Liver (tissue), 3 donors: ENCODE results near the gene WDR5.

Experiments
- EGR1 ChIP-seq, 2 donors: IDR thresholded peaks; 2 replicates each; pipeline ENCODE4 v1.6.1; 2016 to 2018; ENCODE audit warnings: antibody characterized with exemption in 2 of 2, low read depth in 2 of 2
- RAD21 ChIP-seq, 2 donors: IDR thresholded peaks; 2 replicates each; pipeline ENCODE4 v1.6.1; 2016; ENCODE audit warnings: antibody characterized with exemption in 2 of 2, mild to moderate bottlenecking in 2 of 2
- YY1 ChIP-seq: IDR thresholded peaks from 2 replicates; pipeline ENCODE4 v1.6.1; 2016; ENCODE audit warnings: antibody characterized with exemption, mild to moderate bottlenecking
- TF ChIP-seq, protein P1 (sequence below): fragments of 150-350 bp; IDR thresholded peaks from 2 replicates; pipeline ENCODE4 v1.5.1; 2017; ENCODE audit warnings: improper control_type of control experiment, low read depth, low read length; ENCODE audit not compliant: missing input control
- TF ChIP-seq, protein P2 (sequence below): IDR thresholded peaks from 2 replicates; pipeline ENCODE4 v1.6.1; 2016; ENCODE audit warnings: antibody characterized with exemption
- TF ChIP-seq, protein P3 (sequence below): IDR thresholded peaks from 2 replicates; pipeline ENCODE4 v1.6.1; 2016; ENCODE audit warnings: antibody characterized with exemption
- donor health status: healthy.
- donor health status: healthy.

DNA sequence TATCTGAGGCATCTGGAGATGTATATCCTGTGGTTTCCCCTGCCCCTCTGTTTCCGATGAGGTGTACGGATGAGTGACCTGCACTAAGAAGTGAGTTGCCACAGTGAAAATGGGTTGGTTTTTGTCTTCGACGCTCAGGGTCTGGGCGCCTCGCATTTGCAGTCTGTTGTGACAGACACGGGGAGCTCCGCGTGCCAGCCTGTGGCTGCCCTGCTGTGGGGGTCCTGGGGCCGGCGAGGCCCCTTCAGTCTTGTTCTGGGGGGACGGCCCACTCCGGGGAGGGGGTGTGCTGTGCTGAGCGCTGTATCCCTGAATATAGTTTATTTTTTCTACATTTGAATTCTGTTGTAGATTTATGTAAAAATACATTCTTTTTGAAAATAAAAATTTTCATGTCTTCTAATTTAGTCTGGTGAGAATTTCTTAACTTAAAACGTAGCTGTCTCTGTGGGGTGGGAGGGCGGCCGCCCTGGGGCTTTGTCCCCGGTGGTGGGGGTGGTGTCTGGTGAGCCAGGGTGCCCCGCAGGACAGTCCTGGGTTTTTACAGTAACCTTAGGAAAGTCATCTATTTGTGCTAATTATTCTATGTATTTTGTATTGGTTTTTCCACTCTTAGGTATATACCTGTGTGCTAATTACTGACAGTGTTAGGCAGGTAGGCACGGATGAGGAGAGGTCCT is 23.8 kb downstream of the WDR5 start:
- TF ChIP-seq, protein P1, sequence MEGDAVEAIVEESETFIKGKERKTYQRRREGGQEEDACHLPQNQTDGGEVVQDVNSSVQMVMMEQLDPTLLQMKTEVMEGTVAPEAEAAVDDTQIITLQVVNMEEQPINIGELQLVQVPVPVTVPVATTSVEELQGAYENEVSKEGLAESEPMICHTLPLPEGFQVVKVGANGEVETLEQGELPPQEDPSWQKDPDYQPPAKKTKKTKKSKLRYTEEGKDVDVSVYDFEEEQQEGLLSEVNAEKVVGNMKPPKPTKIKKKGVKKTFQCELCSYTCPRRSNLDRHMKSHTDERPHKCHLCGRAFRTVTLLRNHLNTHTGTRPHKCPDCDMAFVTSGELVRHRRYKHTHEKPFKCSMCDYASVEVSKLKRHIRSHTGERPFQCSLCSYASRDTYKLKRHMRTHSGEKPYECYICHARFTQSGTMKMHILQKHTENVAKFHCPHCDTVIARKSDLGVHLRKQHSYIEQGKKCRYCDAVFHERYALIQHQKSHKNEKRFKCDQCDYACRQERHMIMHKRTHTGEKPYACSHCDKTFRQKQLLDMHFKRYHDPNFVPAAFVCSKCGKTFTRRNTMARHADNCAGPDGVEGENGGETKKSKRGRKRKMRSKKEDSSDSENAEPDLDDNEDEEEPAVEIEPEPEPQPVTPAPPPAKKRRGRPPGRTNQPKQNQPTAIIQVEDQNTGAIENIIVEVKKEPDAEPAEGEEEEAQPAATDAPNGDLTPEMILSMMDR, result no peak
- TF ChIP-seq, protein P2, sequence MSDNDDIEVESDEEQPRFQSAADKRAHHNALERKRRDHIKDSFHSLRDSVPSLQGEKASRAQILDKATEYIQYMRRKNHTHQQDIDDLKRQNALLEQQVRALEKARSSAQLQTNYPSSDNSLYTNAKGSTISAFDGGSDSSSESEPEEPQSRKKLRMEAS, result no peak
- TF ChIP-seq EGR1 (IDR thresholded peaks at IDR 0.05; ENCODE audit: low read depth in 2 of 2) (no peak), YY1 (no peak), RAD21 (IDR thresholded peaks at IDR 0.05) (no peak)
- TF ChIP-seq, protein P3, sequence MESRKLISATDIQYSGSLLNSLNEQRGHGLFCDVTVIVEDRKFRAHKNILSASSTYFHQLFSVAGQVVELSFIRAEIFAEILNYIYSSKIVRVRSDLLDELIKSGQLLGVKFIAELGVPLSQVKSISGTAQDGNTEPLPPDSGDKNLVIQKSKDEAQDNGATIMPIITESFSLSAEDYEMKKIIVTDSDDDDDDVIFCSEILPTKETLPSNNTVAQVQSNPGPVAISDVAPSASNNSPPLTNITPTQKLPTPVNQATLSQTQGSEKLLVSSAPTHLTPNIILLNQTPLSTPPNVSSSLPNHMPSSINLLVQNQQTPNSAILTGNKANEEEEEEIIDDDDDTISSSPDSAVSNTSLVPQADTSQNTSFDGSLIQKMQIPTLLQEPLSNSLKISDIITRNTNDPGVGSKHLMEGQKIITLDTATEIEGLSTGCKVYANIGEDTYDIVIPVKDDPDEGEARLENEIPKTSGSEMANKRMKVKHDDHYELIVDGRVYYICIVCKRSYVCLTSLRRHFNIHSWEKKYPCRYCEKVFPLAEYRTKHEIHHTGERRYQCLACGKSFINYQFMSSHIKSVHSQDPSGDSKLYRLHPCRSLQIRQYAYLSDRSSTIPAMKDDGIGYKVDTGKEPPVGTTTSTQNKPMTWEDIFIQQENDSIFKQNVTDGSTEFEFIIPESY, result no peak
